Inferior parietal cortex (tissue), 1 donor: ENCODE measurements around the gene TSPAN11.
"Not testable (repeated sequence)": the region's sequence is repeated elsewhere in the genome, so short reads cannot be mapped to it uniquely, and the experiment has no call there.

Source experiments
- DNase-seq: peaks from one replicate; pipeline ENCODE4 v3.0.0-alpha.2; 2016; ENCODE audit errors: extremely low spot score

The TSPAN11 gene

GRCh38 chr12:31002999-31003398 is 76.5 kb downstream of the TSPAN11 start:
- DNase-seq = no peak

GRCh38 chr12:31003861-31004640 is 77.5 kb downstream of the TSPAN11 start:
- DNase-seq = no peak

- no peak for DNase-seq
Observed at GRCh38 chr12:31004666-31005065, 78.1 kb downstream of the TSPAN11 start.

- no peak for DNase-seq
Observed at GRCh38 chr12:31005256-31005943, 78.9 kb downstream of the TSPAN11 start.

GRCh38 chr12:31005944-31006361 is 79.4 kb downstream of the TSPAN11 start:
- no peak for DNase-seq

- DNase-seq = no peak
Observed at GRCh38 chr12:31006416-31007152, 80.0 kb downstream of the TSPAN11 start.

GRCh38 chr12:31007153-31007495 is 80.6 kb downstream of the TSPAN11 start:
- no peak for DNase-seq

- no peak for DNase-seq
Observed at GRCh38 chr12:31007636-31008175, 81.2 kb downstream of the TSPAN11 start.

GRCh38 chr12:31008241-31008761 is 81.8 kb downstream of the TSPAN11 start:
- DNase-seq = no peak

GRCh38 chr12:31008961-31009840 is 82.7 kb downstream of the TSPAN11 start:
- no peak for DNase-seq

- DNase-seq = no peak
Observed at GRCh38 chr12:31009976-31010375, 83.4 kb downstream of the TSPAN11 start.

GRCh38 chr12:31011336-31011735 is 84.8 kb downstream of the TSPAN11 start:
- no peak for DNase-seq

- DNase-seq = no peak
Observed at GRCh38 chr12:31011746-31012566, 85.4 kb downstream of the TSPAN11 start.

GRCh38 chr12:31012567-31012891 is 86.0 kb downstream of the TSPAN11 start:
- DNase-seq = not testable (repeated sequence)

- DNase-seq = no peak
Observed at GRCh38 chr12:31015215-31015614, 88.7 kb downstream of the TSPAN11 start.

GRCh38 chr12:31016057-31016456 is 89.5 kb downstream of the TSPAN11 start:
- no peak for DNase-seq

GRCh38 chr12:31017535-31017934 is 91.0 kb downstream of the TSPAN11 start:
- DNase-seq = no peak

GRCh38 chr12:31018106-31018789 is 91.7 kb downstream of the TSPAN11 start:
- DNase-seq = no peak

GRCh38 chr12:31018790-31019505 is 92.4 kb downstream of the TSPAN11 start:
- DNase-seq = no peak
